Neuronal stem cell (in vitro differentiated cells): ENCODE results near the gene ITGB5.

Source experiments
- DNase-seq: peaks from one replicate; pipeline ENCODE4 v3.0.0-alpha.2; 2013; ENCODE audit warnings: low spot score
- H2AFZ ChIP-seq: one replicate; pipeline ENCODE4 v1.6.1; 2013; ENCODE audit warnings: mild to moderate bottlenecking, low read length, inconsistent platforms
- H2AK5ac ChIP-seq: 2 replicates; pipeline ENCODE4 v1.6.1; 2013; ENCODE audit warnings: low read depth, mild to moderate bottlenecking, inconsistent platforms, low read length, moderate library complexity, mixed read lengths
- H2BK120ac ChIP-seq: 2 replicates; pipeline ENCODE4 v1.6.1; 2013; ENCODE audit warnings: low read depth, mild to moderate bottlenecking, inconsistent platforms, low read length, moderate library complexity, mixed read lengths
- H2BK12ac ChIP-seq: one replicate; pipeline ENCODE4 v1.6.1; 2013; ENCODE audit warnings: low read length, inconsistent platforms
- H2BK15ac ChIP-seq: 2 replicates; pipeline ENCODE4 v1.6.1; 2013; ENCODE audit warnings: mild to moderate bottlenecking, low read length, inconsistent platforms, mixed read lengths
- H2BK5ac ChIP-seq: one replicate; pipeline ENCODE4 v1.6.1; 2013; ENCODE audit warnings: inconsistent platforms, mild to moderate bottlenecking, low read length, moderate library complexity
- H3K14ac ChIP-seq: one replicate; pipeline ENCODE4 v1.6.1; 2013; ENCODE audit warnings: low read length, inconsistent platforms
- H3K18ac ChIP-seq: 2 replicates; pipeline ENCODE4 v1.6.1; 2013; ENCODE audit warnings: low read length, inconsistent platforms
- H3K23ac ChIP-seq: 2 replicates; pipeline ENCODE4 v1.6.1; 2013; ENCODE audit warnings: low read depth, mild to moderate bottlenecking, mixed read lengths, low read length, inconsistent platforms; ENCODE audit not compliant: poor library complexity
- H3K27ac ChIP-seq: replicated peaks from 3 replicates; pipeline ENCODE4 v1.5.1; 2013; ENCODE audit warnings: low read length, inconsistent platforms
- H3K27me3 ChIP-seq, 3 experiments: 2 replicates each; pipeline ENCODE4 v1.6.1; 2013; ENCODE audit warnings: low read length in 3 of 3, mild to moderate bottlenecking in 2 of 3, inconsistent platforms in 1 of 3, low read depth in 1 of 3, mixed read lengths in 1 of 3, moderate library complexity in 1 of 3; ENCODE audit not compliant: control insufficient read depth in 3 of 3, insufficient read depth in 3 of 3
- H3K36me3 ChIP-seq, 2 donors: replicated peaks in 1 of 2; 2 replicates each; pipeline ENCODE4 v1.6.1; 2013; ENCODE audit warnings: low read length in 2 of 2; ENCODE audit not compliant: control insufficient read depth in 2 of 2, insufficient read depth in 2 of 2
- H3K4ac ChIP-seq: 2 replicates; pipeline ENCODE4 v1.6.1; 2013; ENCODE audit warnings: inconsistent platforms, mild to moderate bottlenecking, low read length, moderate library complexity
- H3K4me1 ChIP-seq, 2 donors: 1 replicate in 1 of 2; 2 replicates in 1 of 2; pipeline ENCODE4 v1.6.1; 2013; ENCODE audit warnings: low read length in 2 of 2, low read depth in 1 of 2; ENCODE audit not compliant: control insufficient read depth in 2 of 2, insufficient read depth in 1 of 2
- H3K4me2 ChIP-seq: one replicate; pipeline ENCODE4 v1.6.1; 2013; ENCODE audit warnings: mild to moderate bottlenecking, low read length, inconsistent platforms; ENCODE audit not compliant: insufficient read depth, poor library complexity, severe bottlenecking
- H3K4me3 ChIP-seq, 2 donors: 2 replicates each; pipeline ENCODE4 v1.5.1; 2013; ENCODE audit warnings: low read length in 2 of 2, mild to moderate bottlenecking in 2 of 2, inconsistent platforms in 1 of 2, moderate library complexity in 1 of 2
- H3K79me1 ChIP-seq: one replicate; pipeline ENCODE4 v1.6.1; 2013; ENCODE audit warnings: low read depth, mild to moderate bottlenecking, inconsistent platforms, low read length, moderate library complexity
- H3K9ac ChIP-seq: one replicate; pipeline ENCODE4 v1.6.1; 2013; ENCODE audit warnings: mild to moderate bottlenecking, low read depth, low read length, inconsistent platforms; ENCODE audit not compliant: poor library complexity
- H3K9me3 ChIP-seq, 2 donors: replicated peaks in 1 of 2; 2 replicates each; pipeline versions ENCODE3 to v1.6.1; 2013; ENCODE audit warnings: low read length in 2 of 2, mild to moderate bottlenecking in 2 of 2, inconsistent platforms in 1 of 2, low read depth in 1 of 2, mixed read lengths in 1 of 2, moderate library complexity in 1 of 2; ENCODE audit not compliant: control insufficient read depth in 2 of 2, insufficient read depth in 1 of 2
- H4K8ac ChIP-seq: one replicate; pipeline ENCODE4 v1.6.1; 2013; ENCODE audit warnings: low read depth, mild to moderate bottlenecking, inconsistent platforms, low read length, moderate library complexity
- H4K91ac ChIP-seq: one replicate; pipeline ENCODE4 v1.6.1; 2013; ENCODE audit warnings: low read length, low read depth, mild to moderate bottlenecking, inconsistent platforms; ENCODE audit not compliant: poor library complexity
- whole genome bisulfite sequencing, 2 donors: extraction: QIAGEN DNeasy Blood & Tissue Kit; methylation state at CpG; one replicate each; pipeline ENCODE4 v1.1.7; 2013; ENCODE audit warnings: missing lambda C conversion rate in 2 of 2, mixed read lengths in 1 of 2; ENCODE audit not compliant: insufficient read length in 2 of 2, insufficient replicate concordance in 1 of 2; ENCODE audit errors: extremely low coverage in 2 of 2; 5-methylcytosine and 5-hydroxymethylcytosine counted together

ITGB5 gene

DNA sequence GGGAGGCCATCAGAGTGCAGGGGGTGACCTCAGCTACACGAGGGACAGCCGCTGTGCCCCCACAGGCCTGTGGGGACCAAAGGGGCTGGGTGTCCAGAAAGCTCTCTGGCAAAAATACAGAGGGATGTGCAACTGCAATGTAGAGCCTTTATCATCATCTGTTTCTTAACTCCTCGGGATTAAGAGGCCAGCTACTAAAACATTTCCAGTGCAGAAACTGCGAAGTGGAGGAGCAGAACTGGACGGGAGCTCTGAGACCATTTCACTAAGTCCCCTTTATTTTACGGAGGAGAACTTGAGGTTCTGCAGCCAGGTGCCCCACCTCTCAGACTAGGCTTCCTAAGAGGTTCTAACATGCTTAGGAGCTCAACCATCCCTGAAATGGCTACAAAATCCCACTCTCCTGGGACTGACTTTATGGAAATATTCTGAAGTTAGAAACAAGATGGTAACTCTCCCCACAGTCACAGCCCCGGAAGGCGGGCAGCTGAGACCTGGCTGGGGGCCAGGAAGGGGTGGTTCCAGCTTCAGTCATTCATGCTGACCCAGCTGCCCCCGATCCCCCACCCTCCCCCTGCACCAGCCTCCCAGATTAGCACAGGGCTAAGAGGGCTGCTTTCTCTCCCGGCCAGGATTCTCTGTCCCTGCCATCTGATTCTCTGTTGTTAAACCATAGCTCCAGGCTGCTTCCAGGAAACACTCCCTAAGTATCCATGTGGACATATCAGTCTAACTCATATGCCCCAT, 116.7 kb downstream of the ITGB5 start:
- Histone ChIP-seq H3K36me3 (peaks cover 5 to 22% of the 10 kb centered on the region in 2 donors), H2BK15ac (no peak overlapping the region), H3K27ac (no peak overlapping the region), H3K18ac (peak overlapping the region; percentile 49), H3K4me2 (no peak overlapping the region), H3K23ac (no peak overlapping the region), H2BK12ac (no peak overlapping the region), H2AFZ (peak overlapping the region; percentile 3), H2BK5ac (no peak overlapping the region), H3K14ac (no peak overlapping the region), H2BK120ac (no peak overlapping the region), H3K79me1 (peaks cover 8% of the 10 kb centered on the region), H4K91ac (no peak overlapping the region), H3K4ac (no peak overlapping the region), H3K9me3 (no peaks in the 10 kb centered on the region), H4K8ac (no peak overlapping the region), H2AK5ac (no peak overlapping the region), H3K9ac (no peak overlapping the region), H3K4me3 (no peak overlapping the region), H3K27me3 (no peaks in the 10 kb centered on the region), H3K4me1 (peaks cover 9 to 14% of the 10 kb centered on the region in 2 donors)
- DNase-seq, result no peak
- WGBS, 2 donors, result no CpG with 5 or more reads among the region's 10 CpGs

DNA sequence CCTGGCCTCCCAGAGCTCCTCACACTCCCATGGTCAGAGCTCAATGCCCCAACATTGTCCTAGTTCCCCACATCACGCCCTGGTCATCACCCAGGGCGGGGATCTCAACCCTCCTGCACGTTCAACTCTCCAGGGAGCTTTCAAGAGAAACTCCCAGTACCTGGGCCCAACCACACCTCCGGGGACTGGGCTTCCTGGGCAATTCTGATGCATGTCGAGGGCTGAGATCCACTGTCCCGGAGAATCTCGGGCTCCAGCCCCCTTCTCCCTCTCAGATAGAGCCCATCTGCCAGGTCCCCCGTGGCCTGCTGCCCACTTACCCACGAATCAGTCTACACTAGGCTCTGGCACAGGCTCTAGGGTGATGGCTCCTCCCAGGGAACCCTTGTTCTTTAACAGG, 117.7 kb downstream of the ITGB5 start:
- Histone ChIP-seq H3K18ac (no peak overlapping the region), H3K4me2 (no peak overlapping the region), H2BK15ac (no peak overlapping the region), H3K4me1 (peaks cover 8 to 9% of the 10 kb centered on the region in 2 donors), H2BK12ac (no peak overlapping the region), H3K27ac (no peak overlapping the region), H3K23ac (no peak overlapping the region), H4K91ac (no peak overlapping the region), H2AFZ (no peak overlapping the region), H3K4me3 (no peak overlapping the region), H2AK5ac (no peak overlapping the region), H3K27me3 (no peaks in the 10 kb centered on the region), H3K9me3 (no peaks in the 10 kb centered on the region), H3K9ac (no peak overlapping the region), H4K8ac (no peak overlapping the region), H2BK5ac (no peak overlapping the region), H2BK120ac (no peak overlapping the region), H3K4ac (no peak overlapping the region), H3K79me1 (peaks cover 3% of the 10 kb centered on the region), H3K36me3 (peaks cover 5 to 29% of the 10 kb centered on the region in 2 donors), H3K14ac (no peak overlapping the region)
- no CpG with 5 or more reads among the region's 9 CpGs for WGBS, 2 donors
- DNase-seq, result no peak

DNA sequence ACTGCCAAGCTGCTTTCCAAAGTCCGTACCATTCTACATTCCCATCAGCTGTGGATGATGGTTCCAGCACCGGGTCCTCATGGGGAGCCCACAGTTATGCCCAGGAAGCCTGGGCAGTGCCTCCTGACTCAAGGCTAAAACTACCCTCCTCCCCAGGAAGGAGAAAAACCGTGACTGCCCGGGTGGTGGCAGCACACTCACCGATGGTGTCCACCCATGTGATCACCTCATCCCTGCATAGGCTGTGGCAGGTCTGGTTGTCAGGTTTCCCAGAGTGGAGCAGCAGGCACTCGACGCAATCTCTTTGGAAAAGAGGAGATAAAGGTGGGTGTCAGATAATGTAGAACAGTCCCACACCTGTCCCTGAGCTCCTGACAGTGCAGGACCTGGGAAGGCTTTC, 118.4 kb downstream of the ITGB5 start:
- no peak overlapping the region for H3K4me3 ChIP-seq
- no peak overlapping the region for H3K23ac ChIP-seq
- no peak overlapping the region for H3K9ac ChIP-seq
- peaks cover 6 to 9% of the 10 kb centered on the region in 2 donors for H3K4me1 ChIP-seq
- H3K4me2 ChIP-seq, result no peak overlapping the region
- H2BK5ac ChIP-seq, result no peak overlapping the region
- H4K8ac ChIP-seq, result no peak overlapping the region
- H2AFZ ChIP-seq, result no peak overlapping the region
- WGBS, 2 donors, result no CpG with 5 or more reads among the region's 7 CpGs
- H3K4ac ChIP-seq, result no peak overlapping the region
- no peak overlapping the region for H2BK15ac ChIP-seq
- H3K27me3 ChIP-seq, result no peaks in the 10 kb centered on the region
- H3K18ac ChIP-seq, result no peak overlapping the region
- no peak overlapping the region for H3K27ac ChIP-seq
- no peak for DNase-seq
- no peak overlapping the region for H4K91ac ChIP-seq
- H3K36me3 ChIP-seq, result peaks cover 5 to 35% of the 10 kb centered on the region in 2 donors
- H2BK120ac ChIP-seq, result no peak overlapping the region
- H3K9me3 ChIP-seq, result no peaks in the 10 kb centered on the region
- no peak overlapping the region for H2AK5ac ChIP-seq
- H3K79me1 ChIP-seq, result peaks cover 3% of the 10 kb centered on the region
- H2BK12ac ChIP-seq, result no peak overlapping the region
- no peak overlapping the region for H3K14ac ChIP-seq

DNA sequence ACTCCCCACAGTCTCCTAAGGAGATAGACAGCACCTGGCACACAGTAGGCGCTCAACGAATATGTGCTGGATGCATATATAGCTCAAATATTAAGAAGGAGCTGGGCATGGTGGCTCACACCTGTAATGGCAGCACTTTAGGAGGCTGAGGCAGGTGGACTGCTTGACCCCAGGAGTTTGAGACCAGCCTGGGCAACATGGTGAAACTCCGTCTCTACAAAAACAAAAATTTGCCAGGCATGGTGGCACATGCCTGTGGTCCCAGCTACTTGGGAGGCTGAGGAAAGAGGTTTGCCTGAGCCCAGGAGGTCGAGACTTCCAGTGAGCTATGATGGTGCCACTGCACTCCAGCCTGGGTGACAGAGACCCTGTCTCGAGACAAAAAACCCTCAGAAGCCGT, 119.5 kb downstream of the ITGB5 start:
- peaks cover 6 to 9% of the 10 kb centered on the region in 2 donors for H3K4me1 ChIP-seq
- H2BK15ac ChIP-seq, result no peak overlapping the region
- WGBS, 2 donors, result no CpG with 5 or more reads among the region's 6 CpGs
- H4K8ac ChIP-seq, result no peak overlapping the region
- no peak overlapping the region for H2AFZ ChIP-seq
- H2BK12ac ChIP-seq, result no peak overlapping the region
- no peak overlapping the region for H3K4ac ChIP-seq
- H3K4me2 ChIP-seq, result no peak overlapping the region
- peaks cover 8 to 39% of the 10 kb centered on the region in 2 donors for H3K36me3 ChIP-seq
- no peak overlapping the region for H4K91ac ChIP-seq
- no peak for DNase-seq
- no peak overlapping the region for H3K14ac ChIP-seq
- no peak overlapping the region for H2BK5ac ChIP-seq
- H3K27me3 ChIP-seq, result no peaks in the 10 kb centered on the region
- H2BK120ac ChIP-seq, result no peak overlapping the region
- H3K79me1 ChIP-seq, result no peaks in the 10 kb centered on the region
- no peak overlapping the region for H3K9ac ChIP-seq
- H2AK5ac ChIP-seq, result no peak overlapping the region
- no peak overlapping the region for H3K23ac ChIP-seq
- peak overlapping the region in 1 of 2 donors; percentile 12 for H3K4me3 ChIP-seq
- H3K9me3 ChIP-seq, result no peaks in the 10 kb centered on the region
- H3K18ac ChIP-seq, result no peak overlapping the region
- H3K27ac ChIP-seq, result no peak overlapping the region
